Stimulated activated CD8-positive, alpha-beta memory T cell treated with anti-CD3 and anti-CD28 coated beads, Interleukin-4, amount 100 ng/mL, for 4 hours (primary cell): ENCODE results near the gene SYNPO2.

Experiments used
- DNase-seq, 2 donors: peaks; one replicate each; pipeline ENCODE4 v3.0.0-alpha.2; 2020; ENCODE audit warnings: low read depth in 2 of 2, low spot score in 1 of 2

SYNPO2 gene

DNA sequence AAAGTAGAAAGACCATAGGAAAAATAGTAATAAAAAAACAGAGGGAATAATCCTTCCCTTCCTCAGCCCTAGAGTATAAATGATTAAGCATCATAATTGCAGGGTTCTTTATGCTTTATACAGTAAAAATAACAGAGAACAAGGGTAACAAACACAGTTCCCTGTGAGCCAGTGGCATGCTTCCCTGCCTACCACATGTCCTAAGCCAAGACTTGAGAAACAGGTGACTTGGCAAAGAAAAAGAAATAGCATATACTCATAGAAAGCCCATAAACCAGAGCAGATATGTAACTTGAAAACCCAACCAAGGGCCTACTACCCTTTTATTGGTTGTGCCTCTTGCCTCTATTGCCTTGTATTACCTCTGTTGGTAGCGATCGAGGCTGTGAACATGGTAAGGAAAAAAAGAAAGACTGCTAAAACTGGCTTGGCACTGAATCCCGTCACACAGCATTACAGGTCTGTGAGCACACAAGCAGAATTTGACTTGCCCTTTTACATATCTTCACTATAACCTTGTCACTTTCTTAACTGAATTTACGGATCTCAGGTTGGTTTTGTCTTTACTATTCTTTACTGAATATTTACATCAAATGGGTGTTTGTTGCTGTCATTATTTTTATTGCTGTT lies 216.1 kb downstream of the SYNPO2 start:
- DNase-seq, result no peak

DNA sequence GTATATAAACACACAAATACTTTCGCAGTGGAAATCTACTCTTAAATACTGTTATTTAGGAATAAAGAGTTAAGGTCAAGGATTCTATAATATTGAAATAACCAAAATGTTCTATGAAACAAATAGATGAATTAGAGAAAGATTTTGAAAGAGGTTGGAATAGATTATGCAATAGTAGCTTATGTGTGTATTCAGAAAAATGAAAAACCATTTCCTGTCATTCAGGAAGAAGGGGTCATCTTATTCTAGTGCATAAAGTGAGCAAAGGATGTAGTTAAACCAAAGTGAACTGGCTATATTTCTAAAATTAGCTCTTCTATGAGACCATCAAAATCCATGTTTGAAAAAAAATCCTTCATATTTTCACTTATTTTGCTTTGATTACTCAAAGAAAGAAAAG lies 217.0 kb downstream of the SYNPO2 start:
- DNase-seq, result no peak

DNA sequence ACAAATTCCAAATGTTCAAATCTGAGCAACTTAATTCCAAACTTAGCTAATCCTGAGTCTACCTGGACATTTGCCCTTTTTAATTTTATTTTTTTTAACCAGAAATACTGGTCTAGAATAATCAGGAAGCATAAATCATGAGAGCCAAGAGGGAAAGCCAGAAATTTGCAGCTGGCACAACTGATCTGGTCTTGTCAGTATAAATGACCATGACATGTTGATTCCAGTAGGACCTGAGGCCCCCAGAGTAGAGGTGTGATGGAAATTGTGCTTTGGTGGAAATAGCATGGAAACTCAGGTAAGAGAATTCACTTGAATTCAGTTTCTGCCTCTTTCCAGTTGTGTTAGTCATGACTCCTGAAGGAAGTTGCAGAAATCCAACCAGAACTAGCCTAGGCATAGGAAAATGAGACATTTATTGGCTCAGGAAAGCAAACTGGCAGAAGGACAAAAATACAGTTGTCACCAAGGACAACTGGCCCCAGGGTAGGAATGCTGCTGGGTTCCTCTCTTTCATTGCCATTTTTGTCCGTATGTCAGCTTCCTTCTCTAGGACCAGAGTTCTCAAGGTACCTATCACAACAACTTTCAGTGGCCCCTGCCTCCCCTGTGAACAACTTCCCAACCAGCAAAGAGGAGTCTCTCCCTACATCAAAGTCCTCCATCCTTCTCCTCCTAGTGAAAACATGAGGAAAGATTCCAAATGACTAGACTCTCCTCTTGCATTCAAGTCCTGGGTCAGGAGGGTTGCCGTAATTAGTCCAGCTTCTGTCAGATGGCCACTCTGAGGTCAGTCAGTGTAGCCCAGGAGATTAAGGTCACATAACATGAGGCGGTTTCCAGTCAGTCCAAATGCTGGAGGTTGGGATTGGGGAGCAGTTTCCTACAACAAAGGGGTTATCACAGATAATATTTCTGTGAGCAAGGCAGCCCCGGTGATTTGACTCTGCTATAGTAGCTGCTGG lies 217.7 kb downstream of the SYNPO2 start:
- DNase-seq, result no peak

DNA sequence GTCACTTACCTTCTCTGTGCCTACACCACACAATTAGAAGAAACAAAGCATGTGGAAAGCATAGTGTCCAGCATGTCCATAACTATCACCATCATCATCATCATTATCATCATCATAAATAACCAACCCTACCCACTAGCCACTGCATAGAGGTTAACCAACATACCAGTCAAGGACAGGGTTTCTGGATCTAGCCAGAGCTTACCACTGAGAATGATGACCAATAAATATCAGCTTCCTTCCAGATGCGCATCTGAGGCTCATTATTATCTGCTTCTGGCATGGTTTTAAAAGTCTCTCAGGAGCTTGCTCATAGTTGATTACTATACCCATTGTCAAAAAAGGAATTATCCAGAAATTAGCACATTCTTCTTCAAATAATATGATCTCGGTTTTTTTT lies 221.5 kb downstream of the SYNPO2 start:
- no peak for DNase-seq
